Esophagus muscularis mucosa (tissue), 4 donors: Measurements from ENCODE around the gene MLLT3. TPM values are rescaled to one million over a fixed set of nuclear protein-coding genes. Genes with fewer than 3 reads are reported as not detected.

ENCODE experiments used
- DNase-seq: peaks from one replicate; pipeline ENCODE4 v3.0.0-alpha.2; 2017; ENCODE audit errors: extremely low spot score
- H3K27ac ChIP-seq, 4 donors: fragments of 200-600 bp; sonication (generic); replicated peaks in 1 of 4; 1 replicate in 3 of 4; 2 replicates in 1 of 4; pipeline ENCODE4 v1.5.1; 2016 to 2019; ENCODE audit warnings: mild to moderate bottlenecking in 1 of 4
- H3K27me3 ChIP-seq, 4 donors: fragments of 200-600 bp; sonication (generic); one replicate each; pipeline versions ENCODE4 v1.5.1 to v1.6.0; 2016 to 2019
- H3K36me3 ChIP-seq, 4 donors: fragments of 200-600 bp; sonication (generic); one replicate each; pipeline ENCODE4 v1.5.1; 2016 to 2019
- H3K4me1 ChIP-seq, 4 donors: fragments of 200-600 bp; sonication (generic); one replicate each; pipeline ENCODE4 v1.5.1; 2016 to 2019
- H3K4me3 ChIP-seq, 4 donors: fragments of 200-600 bp; sonication (generic); 1 replicate in 2 of 4; 2 replicates in 2 of 4; pipeline ENCODE4 v1.5.1; 2016 to 2019; ENCODE audit warnings: mild to moderate bottlenecking in 4 of 4, moderate library complexity in 1 of 4
- H3K9me3 ChIP-seq, 4 donors: fragments of 200-600 bp; sonication (generic); 1 replicate in 3 of 4; 2 replicates in 1 of 4; pipeline ENCODE4 v1.5.1; 2016 to 2019
- CTCF ChIP-seq, 3 experiments: fragments of 200-600 bp in 2 of 3; fragments of 450-650 bp in 1 of 3; sonication (generic) in 2 of 3; IDR thresholded peaks; one replicate each; pipeline ENCODE4 v1.5.1; 2017 to 2019; ENCODE audit warnings: antibody characterized with exemption in 3 of 3, mild to moderate bottlenecking in 2 of 3, moderate library complexity in 1 of 3
- EP300 ChIP-seq: sonication (generic); formaldehyde crosslinking; IDR thresholded peaks from one replicate; pipeline ENCODE4 v1.6.1; 2017; ENCODE audit warnings: antibody characterized with exemption
- POLR2A ChIP-seq: fragments of 450-650 bp; IDR thresholded peaks from one replicate; pipeline ENCODE4 v1.6.1; 2017; ENCODE audit warnings: antibody characterized with exemption, moderate library complexity, mild to moderate bottlenecking, low read depth
- POLR2AphosphoS5 ChIP-seq, 2 donors: sonication (generic); formaldehyde crosslinking; IDR thresholded peaks; one replicate each; pipeline ENCODE4 v1.6.1; 2017; ENCODE audit warnings: antibody characterized with exemption in 2 of 2
- WGBS: methylation state at CpG from one replicate; pipeline ENCODE4 v1.1.5; 2018; 5-methylcytosine and 5-hydroxymethylcytosine counted together
- intact Hi-C: fragments of 100-400 bp; cut with DNase I; formaldehyde crosslinking; loops from one replicate; pipeline ENCODE4 v1.15.1; 2023
- total RNA-seq, 4 donors: library from RNA; depleted of rRNA; stranded (reverse); fragments of >200 nt; gene quantifications; one replicate each; pipeline versions ENCODE4 v1.1.0 to v1.2.1, GENCODE V29; 2016

The MLLT3 gene
- total RNA-seq, 4 donors from 2014 or later, result 14.1 to 30.7 (median 18.0) TPM

- Histone ChIP-seq H3K9me3 (no peaks in the 10 kb centered on the region), H3K27me3 (no peaks in the 10 kb centered on the region), H3K4me3 (no peak overlapping the region), H3K36me3 (no peaks in the 10 kb centered on the region), H3K4me1 (peaks cover 12 to 55% (median 45%) of the 10 kb centered on the region in 4 donors), H3K27ac (peak overlapping the region in 3 of 4 donors; percentile 17 to 91 (median 37))
- 52% methylated on average over 2 of the region's 2 CpGs for WGBS
- DNase-seq, result no peak
- intact Hi-C loops, result no loop called here
- peak in 1 of 2 donors; percentile 29 for TF ChIP-seq POLR2AphosphoS5 (IDR thresholded peaks at IDR 0.05)
- no peak for TF ChIP-seq EP300
Observed at GRCh38 chr9:20618361-20618802, 3.9 kb downstream of the MLLT3 start.

GRCh38 chr9:20616808-20617207 is 5.5 kb downstream of the MLLT3 start:
- Histone ChIP-seq H3K36me3 (no peaks in the 10 kb centered on the region), H3K4me3 (no peak overlapping the region), H3K4me1 (peaks cover 18 to 71% (median 61%) of the 10 kb centered on the region in 4 donors), H3K27ac (peak overlapping the region in 2 of 4 donors; percentile 10 to 18), H3K9me3 (no peaks in the 10 kb centered on the region), H3K27me3 (no peaks in the 10 kb centered on the region)
- DNase-seq, result no peak
- TF ChIP-seq EP300 (no peak), POLR2AphosphoS5 (IDR thresholded peaks at IDR 0.05) (no peak), POLR2A (no peak), CTCF (IDR thresholded peaks at IDR 0.05) (no peak)
- 83% methylated on average over 2 of the region's 2 CpGs for WGBS
- intact Hi-C loops, result no loop called here

DNA sequence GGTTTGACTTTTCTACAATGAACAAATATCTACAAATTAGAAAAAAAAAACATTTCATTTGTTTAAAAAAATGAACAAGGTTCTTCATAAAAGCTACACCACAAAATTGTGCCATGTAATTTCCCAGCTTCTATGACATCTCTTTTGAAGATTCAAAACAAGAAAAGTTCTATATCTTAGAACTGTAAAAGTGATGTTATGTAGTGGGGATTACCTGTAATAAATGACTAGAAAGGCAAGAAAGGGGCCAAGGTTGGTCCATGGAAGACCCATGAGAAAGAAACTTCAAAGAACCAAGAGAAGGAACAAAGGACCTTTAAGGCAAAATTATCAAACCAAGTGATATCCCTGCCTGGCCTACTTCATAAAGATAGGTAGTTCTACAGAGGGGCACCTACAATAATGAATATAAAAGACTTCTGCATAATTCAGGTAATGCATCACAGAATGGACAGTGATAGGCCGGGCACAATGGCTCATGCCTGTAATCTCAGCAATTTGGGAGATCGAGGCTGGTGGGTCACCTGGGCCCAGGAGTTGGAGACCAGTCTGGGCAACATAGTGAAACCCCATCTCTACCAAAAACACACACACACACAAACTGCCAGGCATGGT is 7.6 kb downstream of the MLLT3 start:
- Histone ChIP-seq H3K4me1 (peaks cover 18 to 87% (median 76%) of the 10 kb centered on the region in 4 donors), H3K9me3 (no peaks in the 10 kb centered on the region), H3K36me3 (no peaks in the 10 kb centered on the region), H3K4me3 (no peak overlapping the region), H3K27ac (peak overlapping the region in 1 of 4 donors; percentile 15), H3K27me3 (no peaks in the 10 kb centered on the region)
- WGBS, result 100% methylated on average over 1 of the region's 2 CpGs
- intact Hi-C loops, result no loop called here
- TF ChIP-seq POLR2A (no peak), EP300 (no peak), CTCF (IDR thresholded peaks at IDR 0.05) (no peak), POLR2AphosphoS5 (IDR thresholded peaks at IDR 0.05) (no peak)
- no peak for DNase-seq

DNA sequence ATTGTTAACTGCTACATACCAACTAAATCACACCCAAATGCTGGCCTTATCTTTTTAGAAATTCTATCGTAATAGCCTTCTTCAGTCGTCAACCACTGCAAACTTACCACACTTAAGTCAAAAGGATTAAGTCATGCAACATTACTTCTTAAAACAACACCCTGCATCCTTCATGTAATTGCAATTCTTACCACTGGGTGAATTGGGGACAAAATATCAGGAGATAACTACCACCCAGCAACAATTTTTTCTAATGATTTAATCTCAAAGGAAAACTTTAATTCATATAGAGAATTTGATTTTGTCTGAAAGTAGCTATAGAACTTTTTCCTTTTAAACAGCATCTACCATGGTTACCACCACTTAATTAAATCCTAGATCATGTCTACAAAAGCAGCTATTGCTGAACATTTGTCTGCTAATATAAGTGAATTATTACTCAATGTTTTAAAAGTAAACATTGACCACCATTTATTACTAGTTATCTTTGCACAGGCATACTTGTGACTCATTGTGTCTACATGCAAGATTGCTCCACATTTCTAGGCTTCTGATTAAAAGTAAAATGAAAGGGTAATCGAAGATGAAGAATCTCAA is 10.5 kb downstream of the MLLT3 start:
- Histone ChIP-seq H3K4me1 (peaks cover 6 to 71% (median 57%) of the 10 kb centered on the region in 4 donors), H3K9me3 (no peaks in the 10 kb centered on the region), H3K36me3 (no peaks in the 10 kb centered on the region), H3K27me3 (no peaks in the 10 kb centered on the region), H3K4me3 (no peak overlapping the region), H3K27ac (peak overlapping the region in 3 of 4 donors; percentile 18 to 46 (median 35))
- 75% methylated on average over 3 of the region's 3 CpGs for WGBS
- TF ChIP-seq POLR2AphosphoS5 (IDR thresholded peaks at IDR 0.05) (no peak), CTCF (IDR thresholded peaks at IDR 0.05) (peak; percentile 19 to 56 (median 34))
- intact Hi-C loops, result no loop called here
- DNase-seq, result no peak

GRCh38 chr9:20610591-20610990 is 11.7 kb downstream of the MLLT3 start:
- Histone ChIP-seq H3K9me3 (no peaks in the 10 kb centered on the region), H3K27me3 (no peaks in the 10 kb centered on the region), H3K36me3 (no peaks in the 10 kb centered on the region), H3K4me3 (no peak overlapping the region), H3K27ac (peak overlapping the region; percentile 16 to 54 (median 30)), H3K4me1 (peaks cover 15 to 74% (median 61%) of the 10 kb centered on the region in 4 donors)
- intact Hi-C loops, result no loop called here
- 59% methylated on average over 2 of the region's 2 CpGs for WGBS
- no peak for DNase-seq
- no peak for TF ChIP-seq CTCF (IDR thresholded peaks at IDR 0.05)
- TF ChIP-seq EP300, result no peak
- TF ChIP-seq POLR2A, result no peak
- no peak for TF ChIP-seq POLR2AphosphoS5 (IDR thresholded peaks at IDR 0.05)
